ENCODE measurements around the gene AK8. TPM values are rescaled to one million over a fixed set of nuclear protein-coding genes. Genes with fewer than 3 reads are reported as not detected.

The AK8 gene, protein sequence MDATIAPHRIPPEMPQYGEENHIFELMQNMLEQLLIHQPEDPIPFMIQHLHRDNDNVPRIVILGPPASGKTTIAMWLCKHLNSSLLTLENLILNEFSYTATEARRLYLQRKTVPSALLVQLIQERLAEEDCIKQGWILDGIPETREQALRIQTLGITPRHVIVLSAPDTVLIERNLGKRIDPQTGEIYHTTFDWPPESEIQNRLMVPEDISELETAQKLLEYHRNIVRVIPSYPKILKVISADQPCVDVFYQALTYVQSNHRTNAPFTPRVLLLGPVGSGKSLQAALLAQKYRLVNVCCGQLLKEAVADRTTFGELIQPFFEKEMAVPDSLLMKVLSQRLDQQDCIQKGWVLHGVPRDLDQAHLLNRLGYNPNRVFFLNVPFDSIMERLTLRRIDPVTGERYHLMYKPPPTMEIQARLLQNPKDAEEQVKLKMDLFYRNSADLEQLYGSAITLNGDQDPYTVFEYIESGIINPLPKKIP
- total RNA-seq (2022): 0.42 and 1.1 TPM in 2 replicates
- Bru-seq, nascent RNA: percentile 30 among the genes with signal in this experiment
- BruChase-seq, experiment 1, labeled RNA remaining after a 6-hour chase: percentile 29 among the genes with signal in this experiment
- percentile 31 among the genes with signal in this experiment for BruChase-seq, experiment 2, labeled RNA remaining after a 2-hour chase
- long read RNA-seq: 0 reads

DNA sequence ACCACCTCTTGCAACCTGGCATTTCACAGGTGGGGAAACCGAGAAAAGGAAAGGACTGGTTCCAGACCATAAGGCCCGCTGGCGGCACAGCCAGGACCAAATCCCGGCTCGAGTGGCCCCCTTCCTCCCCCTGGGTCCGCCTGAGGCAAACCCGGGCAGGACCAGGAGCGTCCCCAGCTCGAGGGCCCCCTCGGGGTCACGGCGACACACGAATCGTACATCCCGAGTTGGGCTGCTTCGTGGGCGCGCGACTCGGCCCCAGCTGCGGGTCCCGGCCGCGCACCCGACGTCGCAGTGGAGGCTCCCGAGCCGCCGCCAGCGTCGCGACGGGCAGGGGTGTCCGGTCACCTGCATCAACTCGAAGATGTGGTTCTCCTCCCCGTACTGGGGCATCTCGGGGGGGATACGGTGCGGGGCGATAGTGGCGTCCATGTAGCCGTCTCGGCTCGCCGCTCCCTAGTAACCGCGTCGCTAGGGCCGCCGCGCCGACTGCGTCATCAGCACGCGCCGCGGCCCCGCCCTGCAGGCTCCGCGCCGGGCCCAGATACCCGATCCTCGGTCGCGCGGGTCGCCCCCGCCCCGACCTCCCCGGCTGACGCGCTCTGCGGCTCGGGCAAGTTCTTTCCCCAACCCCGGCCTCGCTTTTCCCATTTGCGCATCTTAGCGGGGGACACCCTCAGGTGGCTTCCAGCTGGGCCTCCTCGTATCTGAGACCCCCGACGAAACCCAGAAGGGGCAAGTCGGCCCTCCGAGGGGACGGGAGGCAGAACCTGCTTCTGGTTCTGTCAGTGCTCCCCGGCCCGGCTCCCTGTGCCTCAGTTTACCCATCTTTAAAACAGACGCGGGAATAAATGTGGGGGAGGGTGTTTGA, at the start of gene AK8:
TSS of gene AK8 (minus strand) at position 461 of the 871 bp plus-strand sequence. CDS start at position 432, 29 bp downstream.
- BruUV-seq (replicated peaks): no TSS peak

DNA sequence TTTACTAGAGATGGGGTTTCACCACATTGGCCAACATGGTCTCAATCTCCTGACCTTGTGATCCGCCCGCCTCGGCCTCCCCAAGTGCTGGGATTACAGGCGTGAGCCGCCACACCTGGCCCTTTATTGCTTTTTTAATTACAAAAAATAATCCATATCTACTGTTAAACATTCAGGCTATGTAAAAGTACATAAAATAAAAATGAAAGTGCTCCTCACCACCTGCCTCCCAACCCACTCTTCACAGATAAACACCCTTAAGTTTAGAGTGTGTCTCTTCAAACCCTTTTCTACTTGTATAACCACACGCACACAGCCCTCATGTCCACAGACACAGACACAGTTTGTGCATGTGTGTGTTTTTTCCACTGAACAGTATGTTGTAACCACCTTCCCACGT, 49.6 kb upstream of the AK8 start:
- Mint-ChIP-seq H3K36me3 (ENCODE audit: insufficient read depth, unreplicated experiment) (peaks cover 62% of the 10 kb centered on the region), H3K4me3 (ENCODE audit: unreplicated experiment) (no peak overlapping the region), H3K9me3 (ENCODE audit: unreplicated experiment) (no peaks in the 10 kb centered on the region), H3K27me3 (ENCODE audit: insufficient read depth, unreplicated experiment) (no peaks in the 10 kb centered on the region), H3K27ac (ENCODE audit: low read depth, unreplicated experiment) (no peak overlapping the region), H3K4me1 (ENCODE audit: insufficient read depth, unreplicated experiment) (no peaks in the 10 kb centered on the region)
- no TSS peak for BruUV-seq (replicated peaks)
- POLR2A ChIA-PET: no interaction called here
- intact Hi-C loops (cut with micrococcal nuclease): no loop called here
- CTCF ChIA-PET: no interaction called here
- TF ChIP-seq, protein P1, sequence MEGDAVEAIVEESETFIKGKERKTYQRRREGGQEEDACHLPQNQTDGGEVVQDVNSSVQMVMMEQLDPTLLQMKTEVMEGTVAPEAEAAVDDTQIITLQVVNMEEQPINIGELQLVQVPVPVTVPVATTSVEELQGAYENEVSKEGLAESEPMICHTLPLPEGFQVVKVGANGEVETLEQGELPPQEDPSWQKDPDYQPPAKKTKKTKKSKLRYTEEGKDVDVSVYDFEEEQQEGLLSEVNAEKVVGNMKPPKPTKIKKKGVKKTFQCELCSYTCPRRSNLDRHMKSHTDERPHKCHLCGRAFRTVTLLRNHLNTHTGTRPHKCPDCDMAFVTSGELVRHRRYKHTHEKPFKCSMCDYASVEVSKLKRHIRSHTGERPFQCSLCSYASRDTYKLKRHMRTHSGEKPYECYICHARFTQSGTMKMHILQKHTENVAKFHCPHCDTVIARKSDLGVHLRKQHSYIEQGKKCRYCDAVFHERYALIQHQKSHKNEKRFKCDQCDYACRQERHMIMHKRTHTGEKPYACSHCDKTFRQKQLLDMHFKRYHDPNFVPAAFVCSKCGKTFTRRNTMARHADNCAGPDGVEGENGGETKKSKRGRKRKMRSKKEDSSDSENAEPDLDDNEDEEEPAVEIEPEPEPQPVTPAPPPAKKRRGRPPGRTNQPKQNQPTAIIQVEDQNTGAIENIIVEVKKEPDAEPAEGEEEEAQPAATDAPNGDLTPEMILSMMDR (IDR thresholded peaks at IDR 0.05; ENCODE audit: unreplicated experiment): no peak
- no peak for DNase-seq (ENCODE audit: unreplicated experiment)

More for the DNA sequence above, at the start of gene AK8:
- POLR2A ChIA-PET: interaction anchor here (0.8 to 3.3 kb wide), 7 partner anchors 9 to 207 kb away, joined by 3 to 15 read pairs (median 5); partner anchors contain the start of gene TSC1
- Mint-ChIP-seq H3K27me3 (ENCODE audit: insufficient read depth, unreplicated experiment) (no peaks in the 10 kb centered on the region), H3K9me3 (ENCODE audit: unreplicated experiment) (no peaks in the 10 kb centered on the region), H3K27ac (ENCODE audit: low read depth, unreplicated experiment) (peak within 1 kb of the TSS; percentile 89), H3K36me3 (ENCODE audit: insufficient read depth, unreplicated experiment) (peaks cover 6% of the 10 kb centered on the region), H3K4me1 (ENCODE audit: insufficient read depth, unreplicated experiment) (peaks cover 4% of the 10 kb centered on the region), H3K4me3 (ENCODE audit: unreplicated experiment) (peak within 1 kb of the TSS; percentile 72)
- CTCF ChIA-PET: interaction anchor here (0.6 to 1.9 kb wide), 3 partner anchors 14 to 24 kb away, joined by 3 to 7 read pairs (median 7); no protein-coding TSS in a partner anchor
- TF ChIP-seq, protein P1 (IDR thresholded peaks at IDR 0.05; ENCODE audit: unreplicated experiment): no peak
- DNase-seq (ENCODE audit: unreplicated experiment): peak; percentile 62
- intact Hi-C loops (cut with micrococcal nuclease): no loop called here

DNA sequence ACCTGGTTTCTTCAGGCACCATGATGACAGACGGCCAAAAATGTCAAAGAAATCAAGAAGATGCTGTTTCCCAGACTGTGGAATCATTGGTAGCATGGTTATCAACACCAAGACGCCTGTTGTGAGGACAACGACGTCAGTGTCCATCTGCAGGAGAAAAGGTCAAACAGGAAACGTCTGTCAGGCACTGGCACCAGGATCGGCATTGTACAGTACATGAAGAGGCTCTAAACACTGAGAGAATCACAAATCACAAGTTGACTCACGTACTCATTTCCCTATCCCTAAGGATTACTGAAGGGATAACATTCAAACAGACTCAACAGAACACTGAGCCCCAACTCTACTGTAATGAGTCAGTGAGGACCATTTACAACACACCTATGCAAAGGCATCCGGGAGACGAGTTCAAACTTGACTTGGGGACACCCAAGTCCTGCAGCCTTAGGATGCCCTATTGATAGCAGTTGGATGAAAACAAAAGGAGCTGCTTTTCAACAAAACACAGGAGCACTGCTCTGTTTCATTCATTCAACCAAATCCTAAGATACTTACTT, 45.3 kb upstream of the AK8 start:
- no peaks in the 10 kb centered on the region for H3K27me3 Mint-ChIP-seq (ENCODE audit: insufficient read depth, unreplicated experiment)

More for the DNA sequence above, 45.3 kb upstream of the AK8 start:
- intact Hi-C loops (cut with micrococcal nuclease): no loop called here
- TF ChIP-seq, protein P1 (IDR thresholded peaks at IDR 0.05; ENCODE audit: unreplicated experiment): no peak
- peak; percentile 60 for DNase-seq (ENCODE audit: unreplicated experiment)
- no peaks in the 10 kb centered on the region for H3K9me3 Mint-ChIP-seq (ENCODE audit: unreplicated experiment)
- BruUV-seq (replicated peaks): no TSS peak
- H3K27ac Mint-ChIP-seq (ENCODE audit: low read depth, unreplicated experiment): no peak overlapping the region
- ChIA-PET POLR2A (interaction anchor here (0.6 kb wide), 1 partner anchor 244 kb away, joined by 3 read pairs; no protein-coding TSS in a partner anchor), CTCF (interaction anchor here (1.1 to 1.4 kb wide), 2 partner anchors 21 to 26 kb away, joined by 3 read pairs; no protein-coding TSS in a partner anchor)
- peaks cover 72% of the 10 kb centered on the region for H3K36me3 Mint-ChIP-seq (ENCODE audit: insufficient read depth, unreplicated experiment)
- H3K4me1 Mint-ChIP-seq (ENCODE audit: insufficient read depth, unreplicated experiment): no peaks in the 10 kb centered on the region
- H3K4me3 Mint-ChIP-seq (ENCODE audit: unreplicated experiment): no peak overlapping the region
